Kidney epithelial cell (primary cell): Measurements from ENCODE around the gene GAL3ST2. TPM values are rescaled to one million over a fixed set of nuclear protein-coding genes. Genes with fewer than 3 reads are reported as not detected.
A peak's percentile ranks its signal among the peaks of the same experiment; 100 is the strongest.
"Not testable (repeated sequence)": the region's sequence is repeated elsewhere in the genome, so short reads cannot be mapped to it uniquely, and the experiment has no call there.

ENCODE experiments used
- DNase-seq: peaks from one replicate; pipeline ENCODE4 v3.0.0-alpha.2; 2010; ENCODE audit warnings: low read depth
- H3K27me3 ChIP-seq: 2 replicates; pipeline ENCODE4 v1.6.0; 2011; ENCODE audit warnings: low read length; ENCODE audit not compliant: control insufficient read depth, insufficient read depth
- H3K36me3 ChIP-seq: 2 replicates; pipeline ENCODE4 v1.5.1; 2011; ENCODE audit warnings: low read length; ENCODE audit not compliant: control insufficient read depth, insufficient read depth
- H3K4me3 ChIP-seq: 2 replicates; pipeline ENCODE4 v1.5.1; 2011; ENCODE audit warnings: low read depth, mild to moderate bottlenecking, control low read depth, low read length
- CTCF ChIP-seq: IDR thresholded peaks from 2 replicates; pipeline ENCODE4 v1.5.1; 2011; ENCODE audit warnings: mild to moderate bottlenecking, moderate library complexity, low read length, control low read depth, inconsistent platforms; ENCODE audit not compliant: insufficient read depth, poor library complexity, severe bottlenecking
- total RNA-seq: library from RNA; depleted of rRNA; stranded (reverse); fragments of >200 nt; gene quantifications from 2 replicates; pipeline ENCODE4 v1.2.3, GENCODE V29; 2015

Gene GAL3ST2
- total RNA-seq, 1 donor from 2014 or later = not detected

- no peak for DNase-seq
- no peak for TF ChIP-seq CTCF
- Histone ChIP-seq H3K4me3 (no peak overlapping the region), H3K36me3 (no peaks in the 10 kb centered on the region), H3K27me3 (peaks cover 26% of the 10 kb centered on the region)
Observed at GRCh38 chr2:241801611-241802420, 25.2 kb downstream of the GAL3ST2 start.

- H3K27me3 ChIP-seq = peaks cover 26% of the 10 kb centered on the region
- no peaks in the 10 kb centered on the region for H3K36me3 ChIP-seq
- TF ChIP-seq CTCF = no peak
- DNase-seq = no peak
- no peak overlapping the region for H3K4me3 ChIP-seq
Observed at GRCh38 chr2:241802421-241803318, 26.0 kb downstream of the GAL3ST2 start.

GRCh38 chr2:241803387-241804325 is 27.0 kb downstream of the GAL3ST2 start:
- no peaks in the 10 kb centered on the region for H3K36me3 ChIP-seq
- no peak for DNase-seq
- no peak for TF ChIP-seq CTCF
- H3K4me3 ChIP-seq = peak overlapping the region; percentile 29
- peaks cover 21% of the 10 kb centered on the region for H3K27me3 ChIP-seq

- no peak overlapping the region for H3K4me3 ChIP-seq
- TF ChIP-seq CTCF = peak; percentile 3
Observed at GRCh38 chr2:241804326-241805229, 28.0 kb downstream of the GAL3ST2 start.

GRCh38 chr2:241806217-241806616 is 29.6 kb downstream of the GAL3ST2 start:
- not testable (repeated sequence) for H3K36me3 ChIP-seq, DNase-seq, H3K4me3 ChIP-seq
- H3K27me3 ChIP-seq = peaks cover 24% of the 10 kb centered on the region

More at GRCh38 chr2:241804326-241805229, 28.0 kb downstream of the GAL3ST2 start:
- peak; percentile 23 for DNase-seq
- Histone ChIP-seq H3K36me3 (no peaks in the 10 kb centered on the region), H3K27me3 (peaks cover 21% of the 10 kb centered on the region)
